Mesodermal cell (in vitro differentiated cells): ENCODE measurements around the gene MACROD2.

Experiments used
- H3K27ac ChIP-seq: 2 replicates; pipeline ENCODE4 v1.7.0; 2013; ENCODE audit warnings: mild to moderate bottlenecking, low read depth, low read length, moderate library complexity; ENCODE audit not compliant: severe bottlenecking
- H3K36me3 ChIP-seq: 2 replicates; pipeline ENCODE4 v1.7.1; 2013; ENCODE audit warnings: mild to moderate bottlenecking, low read length, moderate library complexity; ENCODE audit not compliant: control insufficient read depth, insufficient read depth
- H3K4me1 ChIP-seq: one replicate; pipeline ENCODE4 v1.7.1; 2013; ENCODE audit warnings: mild to moderate bottlenecking, low read length; ENCODE audit not compliant: insufficient read depth, control insufficient read depth, poor library complexity, severe bottlenecking
- H3K4me3 ChIP-seq: 2 replicates; pipeline ENCODE4 v1.7.0; 2013; ENCODE audit warnings: low read length, control low read depth, mild to moderate bottlenecking; ENCODE audit not compliant: insufficient read depth, poor library complexity, severe bottlenecking; ENCODE audit errors: extremely low read depth
- H3K9me3 ChIP-seq: 2 replicates; pipeline ENCODE4 v1.7.1; 2013; ENCODE audit warnings: mild to moderate bottlenecking, low read length, moderate library complexity; ENCODE audit not compliant: control insufficient read depth
- WGBS, 2 experiments: methylation state at CpG; one replicate each; pipeline ENCODE4 v1.1.5; 2013; ENCODE audit warnings: missing lambda C conversion rate in 2 of 2; ENCODE audit not compliant: insufficient coverage in 2 of 2; 5-methylcytosine and 5-hydroxymethylcytosine counted together

MACROD2 gene

DNA sequence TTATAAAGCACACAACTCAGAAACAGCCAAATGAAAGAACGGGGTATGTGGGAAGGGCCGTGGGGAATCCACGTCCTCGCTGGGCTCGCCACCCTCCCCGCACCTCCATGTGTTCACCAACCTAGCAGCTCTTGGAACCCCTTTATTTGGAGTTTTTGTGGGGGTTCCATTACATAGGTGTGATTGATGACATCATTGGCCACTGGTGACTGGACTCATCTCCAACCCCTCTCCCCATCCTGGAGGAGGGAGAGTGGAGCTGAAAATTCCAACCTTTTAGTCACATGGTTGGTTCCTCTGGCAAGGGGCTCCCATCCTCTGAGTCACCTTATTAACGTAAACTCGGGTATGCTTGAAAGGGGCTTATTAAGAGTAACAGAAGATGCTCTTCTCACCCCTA is 934.1 kb downstream of the MACROD2 start:
- Histone ChIP-seq H3K9me3 (peaks cover 4% of the 10 kb centered on the region), H3K27ac (no peak overlapping the region), H3K4me1 (peaks cover 14% of the 10 kb centered on the region), H3K36me3 (no peaks in the 10 kb centered on the region), H3K4me3 (no peak overlapping the region)
- 92 to 96% methylated on average over 2 to 4 of the region's 8 CpGs for WGBS, 2 experiments

GRCh38 chr20:14932040-14932439 is 936.7 kb downstream of the MACROD2 start:
- WGBS, 2 experiments, result 88% methylated on average over 2 of the region's 4 CpGs; no CpG with 5 or more reads in 1 of the 2 experiments
- no peaks in the 10 kb centered on the region for H3K36me3 ChIP-seq
- H3K9me3 ChIP-seq, result peaks cover 3% of the 10 kb centered on the region

GRCh38 chr20:14935285-14935684 is 940.0 kb downstream of the MACROD2 start:
- no peak overlapping the region for H3K4me3 ChIP-seq
- WGBS, 2 experiments, result no CpG with 5 or more reads among the region's 1 CpG
- peaks cover 3% of the 10 kb centered on the region for H3K9me3 ChIP-seq
- H3K4me1 ChIP-seq, result no peaks in the 10 kb centered on the region
- H3K27ac ChIP-seq, result no peak overlapping the region
- H3K36me3 ChIP-seq, result no peaks in the 10 kb centered on the region

More at GRCh38 chr20:14932040-14932439, 936.7 kb downstream of the MACROD2 start:
- no peak overlapping the region for H3K4me3 ChIP-seq
- H3K4me1 ChIP-seq, result no peaks in the 10 kb centered on the region
- no peak overlapping the region for H3K27ac ChIP-seq

- Histone ChIP-seq H3K36me3 (no peaks in the 10 kb centered on the region), H3K4me3 (no peak overlapping the region), H3K27ac (no peak overlapping the region), H3K9me3 (peaks cover 3% of the 10 kb centered on the region), H3K4me1 (no peaks in the 10 kb centered on the region)
- WGBS, 2 experiments, result 95 to 100% methylated on average over 3 of the region's 3 CpGs
Measured at GRCh38 chr20:14937021-14937420, 941.7 kb downstream of the MACROD2 start.

- Histone ChIP-seq H3K9me3 (peaks cover 3% of the 10 kb centered on the region), H3K36me3 (no peaks in the 10 kb centered on the region), H3K4me1 (no peaks in the 10 kb centered on the region), H3K4me3 (no peak overlapping the region), H3K27ac (no peak overlapping the region)
- no CpG with 5 or more reads among the region's 2 CpGs for WGBS, 2 experiments
Measured at GRCh38 chr20:14937846-14938245, 942.5 kb downstream of the MACROD2 start.

DNA sequence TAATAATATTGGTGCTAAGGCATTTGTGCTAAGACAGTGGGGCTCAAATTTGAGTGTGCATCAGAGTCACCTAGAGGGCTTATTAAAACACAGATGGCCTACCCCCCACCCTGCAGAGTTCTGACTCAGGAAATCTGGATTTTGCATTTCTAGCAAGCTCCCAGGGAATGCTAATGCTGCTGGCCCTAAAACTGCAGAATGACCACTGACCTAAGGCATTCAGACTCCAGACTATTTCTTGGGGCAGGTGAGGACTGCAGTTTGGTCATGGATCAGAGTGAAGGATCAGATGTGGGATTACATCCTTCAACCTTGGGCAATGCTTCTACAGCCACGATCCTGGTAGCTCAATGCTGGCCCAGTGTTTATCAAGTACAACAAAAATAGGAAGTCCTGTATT is 952.2 kb downstream of the MACROD2 start:
- 78% methylated on average over 1 of the region's 1 CpG; no CpG with 5 or more reads in 1 of the 2 experiments for WGBS, 2 experiments
- Histone ChIP-seq H3K4me1 (peaks cover 28% of the 10 kb centered on the region), H3K4me3 (no peak overlapping the region), H3K27ac (peak overlapping the region; percentile 41), H3K9me3 (no peaks in the 10 kb centered on the region), H3K36me3 (no peaks in the 10 kb centered on the region)

DNA sequence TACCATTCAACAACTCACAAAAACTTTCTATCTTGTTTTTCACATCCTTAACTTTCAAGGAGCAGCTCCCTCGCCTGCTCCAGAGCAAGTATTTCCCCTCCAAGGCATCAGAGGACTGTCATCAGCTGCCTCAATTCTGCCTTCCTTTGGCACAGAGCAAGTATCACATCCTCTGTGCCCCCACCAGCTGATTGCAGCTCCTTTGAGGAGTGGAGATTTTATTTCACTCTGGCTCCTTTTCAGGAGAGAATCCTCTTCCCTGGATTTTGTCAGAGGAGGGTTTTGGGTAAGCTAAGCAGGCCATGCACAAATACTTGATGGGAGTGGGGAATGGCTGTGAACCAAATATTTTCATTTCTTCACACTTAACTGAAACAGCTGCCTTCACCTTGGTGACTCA is 952.6 kb downstream of the MACROD2 start:
- Histone ChIP-seq H3K36me3 (no peaks in the 10 kb centered on the region), H3K4me3 (no peak overlapping the region), H3K9me3 (no peaks in the 10 kb centered on the region), H3K27ac (peak overlapping the region; percentile 41), H3K4me1 (peaks cover 28% of the 10 kb centered on the region)
- WGBS, 2 experiments, result 56% methylated on average over 1 of the region's 1 CpG; no CpG with 5 or more reads in 1 of the 2 experiments

GRCh38 chr20:14948416-14948815 is 953.1 kb downstream of the MACROD2 start:
- Histone ChIP-seq H3K9me3 (no peaks in the 10 kb centered on the region), H3K4me1 (peaks cover 28% of the 10 kb centered on the region), H3K4me3 (no peak overlapping the region), H3K27ac (no peak overlapping the region), H3K36me3 (no peaks in the 10 kb centered on the region)
- 76 to 87% methylated on average over 2 to 3 of the region's 3 CpGs for WGBS, 2 experiments

DNA sequence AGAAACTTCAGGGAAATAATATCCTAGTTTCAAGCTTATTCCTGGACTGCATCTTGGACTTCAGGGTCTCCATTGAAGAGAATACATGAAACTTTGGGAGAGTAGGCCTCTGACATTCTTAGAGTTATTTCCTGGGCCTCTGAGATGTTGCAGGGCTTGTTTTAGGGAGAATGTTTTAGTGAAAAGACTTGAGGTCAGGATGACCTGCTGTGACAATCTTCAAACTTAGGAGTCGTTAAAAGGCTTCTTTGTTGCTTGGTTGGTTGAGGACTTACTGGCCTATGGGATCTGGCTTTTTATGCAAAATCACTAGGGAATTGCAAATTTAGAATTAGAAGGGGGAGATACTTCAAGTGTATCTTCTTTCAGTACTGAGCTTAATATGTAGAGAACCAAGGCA is 955.3 kb downstream of the MACROD2 start:
- Histone ChIP-seq H3K4me3 (no peak overlapping the region), H3K36me3 (no peaks in the 10 kb centered on the region), H3K4me1 (peaks cover 31% of the 10 kb centered on the region), H3K9me3 (no peaks in the 10 kb centered on the region), H3K27ac (no peak overlapping the region)
- 0 to 42% methylated on average over 1 of the region's 1 CpG for WGBS, 2 experiments

- H3K27ac ChIP-seq, result peak overlapping the region; percentile 92
Measured at GRCh38 chr20:14951105-14951504, 955.8 kb downstream of the MACROD2 start.

DNA sequence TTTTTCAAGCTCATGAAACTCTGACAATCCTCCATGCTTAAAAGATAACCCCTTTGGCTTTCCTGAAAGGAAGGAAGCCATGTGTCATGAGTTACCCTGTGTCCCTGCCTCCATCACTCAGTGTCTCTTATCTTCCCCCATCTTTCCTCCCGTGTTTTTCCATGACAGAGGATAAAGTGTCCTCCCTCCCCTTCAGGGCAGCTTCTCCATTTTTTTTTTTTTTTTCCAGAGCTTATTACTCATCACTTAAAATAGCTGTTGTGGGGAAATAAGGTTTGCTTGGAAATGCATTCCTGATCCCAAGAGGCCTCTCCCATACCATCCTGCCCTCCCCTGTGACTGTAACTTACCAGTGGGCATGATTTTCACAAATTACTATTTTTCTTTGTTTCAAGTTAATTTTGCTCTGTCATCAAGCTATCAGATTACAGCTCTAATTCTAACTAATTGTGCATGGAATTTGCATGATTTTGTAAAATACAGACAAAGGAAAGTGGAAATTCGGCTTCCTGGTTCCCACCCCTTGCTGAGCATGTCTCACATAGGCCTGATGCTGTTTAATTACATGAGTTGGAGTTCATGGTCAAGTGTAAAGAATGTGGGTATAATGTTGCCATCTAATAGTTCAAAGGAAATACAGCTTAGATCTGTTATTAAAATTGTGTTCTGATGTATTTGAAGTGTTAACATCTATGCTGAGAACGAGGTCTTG is 956.5 kb downstream of the MACROD2 start:
- Histone ChIP-seq H3K4me3 (no peak overlapping the region), H3K27ac (peak overlapping the region; percentile 92), H3K36me3 (no peaks in the 10 kb centered on the region), H3K4me1 (peaks cover 31% of the 10 kb centered on the region), H3K9me3 (no peaks in the 10 kb centered on the region)
- 75% methylated on average over 1 to 2 of the region's 3 CpGs for WGBS, 2 experiments

More at GRCh38 chr20:14951105-14951504, 955.8 kb downstream of the MACROD2 start:
- no peak overlapping the region for H3K4me3 ChIP-seq
- H3K36me3 ChIP-seq, result no peaks in the 10 kb centered on the region
- peaks cover 31% of the 10 kb centered on the region for H3K4me1 ChIP-seq
- no peaks in the 10 kb centered on the region for H3K9me3 ChIP-seq
- WGBS, 2 experiments, result no CpG with 5 or more reads among the region's 1 CpG
